A549 treated with dexamethasone at 1 μM for 4 hours (cell line): ENCODE measurements around the gene MXRA8. TPM values are rescaled to one million over a fixed set of nuclear protein-coding genes. Genes with fewer than 3 reads are reported as not detected.

Experiments
- total RNA-seq: library from RNA; stranded (reverse); fragments of 200-300 nt; extraction: Qiagen RNA extraction; gene quantifications from 5 replicates; pipeline ENCODE4 v1.2.3, GENCODE V29; 2022

The MXRA8 gene
- total RNA-seq: 0.07 to 0.29 TPM (median 0.12 TPM) in 4 of 5 replicates, not detected in the other

GRCh38 chr1:1358433-1359271 lies at the start of gene MXRA8:
MXRA8 (minus strand) TSS chr1:1358555; CDS start chr1:1358504, 51 bp downstream.

GRCh38 chr1:1406821-1407635 lies 48.7 kb upstream of the MXRA8 start, which contains the start of gene MRPL20:
MRPL20 (minus strand) TSS chr1:1407293; CDS start chr1:1407217, 76 bp downstream.

GRCh38 chr1:1399187-1399871 lies 41.0 kb upstream of the MXRA8 start, which contains the start of gene CCNL2:
CCNL2 (minus strand) TSS chr1:1399335; CDS start chr1:1399306, 29 bp downstream.

GRCh38 chr1:1374929-1375662 lies 16.7 kb upstream of the MXRA8 start, which contains the start of gene AURKAIP1:
AURKAIP1 (minus strand) TSS chr1:1375207; CDS start chr1:1374756, 451 bp downstream.

GRCh38 chr1:1349256-1350012 lies 8.9 kb downstream of the MXRA8 start, which contains the start of gene DVL1:
DVL1 (minus strand) TSS chr1:1349418; CDS start chr1:1349065, 353 bp downstream.

GRCh38 chr1:1331068-1331965 lies 27.0 kb downstream of the MXRA8 start, which contains the start of gene TAS1R3:
TAS1R3 (plus strand) TSS chr1:1331280; CDS start chr1:1331346, 66 bp downstream.

GRCh38 chr1:1324524-1325287 lies 33.6 kb downstream of the MXRA8 start, which contains the start of the genes CPTP and INTS11:
CPTP (plus strand) TSS chr1:1324802; CDS start chr1:1326911, 2,109 bp downstream.
INTS11 (minus strand) TSS chr1:1324660; CDS start chr1:1324608, 52 bp downstream.

GRCh38 chr1:1307923-1308755 lies 50.2 kb downstream of the MXRA8 start, which contains the start of the genes ACAP3 and PUSL1:
ACAP3 (minus strand) TSS chr1:1307930; CDS start chr1:1307815, 115 bp downstream.
PUSL1 (plus strand) TSS chr1:1308597; CDS start chr1:1308644, 47 bp downstream.

Other genes with a start within 250 kb of the MXRA8 start
- gene C1orf159, start 242.5 kb downstream of the MXRA8 start, total RNA-seq: 8.5 to 13.5 TPM (median 12.3 TPM) in 5 replicates
- gene TTLL10, start 184.7 kb downstream of the MXRA8 start, total RNA-seq: 0.03 TPM in 1 of 5 replicates, not detected in the others
- 0.07 TPM in 1 of 5 replicates, not detected in the others for gene TNFRSF18, start 152.0 kb downstream of the MXRA8 start, total RNA-seq
- gene TNFRSF4, start 144.4 kb downstream of the MXRA8 start, total RNA-seq: 0.06 to 0.15 TPM (median 0.10 TPM) in 4 of 5 replicates, not detected in the other
- 92.5 to 135 TPM (median 132 TPM) in 5 replicates for gene SDF4, start 126.6 kb downstream of the MXRA8 start, total RNA-seq
- gene B3GALT6, start 126.3 kb downstream of the MXRA8 start, total RNA-seq: 10.7 to 17.9 TPM (median 16.5 TPM) in 5 replicates
- 0.70 to 2.4 TPM (median 1.5 TPM) in 5 replicates for gene C1QTNF12, start 111.8 kb downstream of the MXRA8 start, total RNA-seq
- gene UBE2J2, start 84.7 kb downstream of the MXRA8 start, total RNA-seq: 37.3 to 49.1 TPM (median 46.4 TPM) in 5 replicates
- gene SCNN1D, start 78.1 kb downstream of the MXRA8 start, total RNA-seq: 0.89 to 1.4 TPM (median 1.1 TPM) in 5 replicates
- gene ACAP3, start 50.6 kb downstream of the MXRA8 start, total RNA-seq: 5.8 to 17.5 TPM (median 13.1 TPM) in 5 replicates
- gene PUSL1, start 50.0 kb downstream of the MXRA8 start, total RNA-seq: 12.1 to 23.7 TPM (median 21.1 TPM) in 5 replicates
- gene INTS11, start 33.9 kb downstream of the MXRA8 start, total RNA-seq: 45.7 to 59.9 TPM (median 58.4 TPM) in 5 replicates
- gene CPTP, start 33.8 kb downstream of the MXRA8 start, total RNA-seq: 16.0 to 25.5 TPM (median 24.1 TPM) in 5 replicates
- 0.12 to 0.21 TPM (median 0.17 TPM) in 5 replicates for gene TAS1R3, start 27.3 kb downstream of the MXRA8 start, total RNA-seq
- gene DVL1, start 9.1 kb downstream of the MXRA8 start, total RNA-seq: 35.7 to 69.6 TPM (median 67.1 TPM) in 5 replicates
- gene AURKAIP1, start 16.7 kb upstream of the MXRA8 start, total RNA-seq: 116 to 165 TPM (median 153 TPM) in 5 replicates
- 29.8 to 55.4 TPM (median 47.5 TPM) in 5 replicates for gene CCNL2, start 40.8 kb upstream of the MXRA8 start, total RNA-seq
- gene MRPL20, start 48.7 kb upstream of the MXRA8 start, total RNA-seq: 122 to 160 TPM (median 123 TPM) in 5 replicates
- gene ANKRD65, start 62.7 kb upstream of the MXRA8 start, total RNA-seq: 0.05 TPM in 1 of 5 replicates, not detected in the others
- gene VWA1, start 77.1 kb upstream of the MXRA8 start, total RNA-seq: 4.2 to 13.3 TPM (median 12.5 TPM) in 5 replicates
- not detected in 5 replicates for gene ATAD3C, start 91.1 kb upstream of the MXRA8 start, total RNA-seq
- 1.7 to 3.2 TPM (median 2.8 TPM) in 5 replicates for gene ATAD3B, start 113.2 kb upstream of the MXRA8 start, total RNA-seq
- gene ATAD3A, start 153.6 kb upstream of the MXRA8 start, total RNA-seq: 25.4 to 40.1 TPM (median 36.8 TPM) in 5 replicates
- 0.20 to 0.52 TPM (median 0.37 TPM) in 5 replicates for gene TMEM240, start 182.1 kb upstream of the MXRA8 start, total RNA-seq
- gene SSU72, start 216.3 kb upstream of the MXRA8 start, total RNA-seq: 89.6 to 116 TPM (median 106 TPM) in 5 replicates
- 4.8 to 10.5 TPM (median 8.4 TPM) in 5 replicates for gene FNDC10, start 241.6 kb upstream of the MXRA8 start, total RNA-seq